ENCODE results near the gene ING4. TPM values are rescaled to one million over a fixed set of nuclear protein-coding genes. Genes with fewer than 3 reads are reported as not detected.

ING4 gene
- total RNA-seq, 1 experiment from 2014 or later: 20.1 TPM

- Histone ChIP-seq H3K56ac (ENCODE audit: insufficient read length, low read depth, low read length) (no peak overlapping the region), H3K4me1 (ENCODE audit: insufficient read depth, low read length) (peaks cover 3% of the 10 kb centered on the region), H2AK5ac (ENCODE audit: insufficient read length, low read length) (no peak overlapping the region), H2AFZ (ENCODE audit: low read length) (no peak overlapping the region), H4K20me1 (ENCODE audit: control insufficient read depth, insufficient read depth, insufficient read length) (no peaks in the 10 kb centered on the region), H4K5ac (ENCODE audit: insufficient read length, low read depth, low read length) (no peak overlapping the region), H2BK15ac (ENCODE audit: low read depth, low read length) (no peak overlapping the region), H3K23me2 (ENCODE audit: insufficient read length, low read depth, low read length, poor library complexity, severe bottlenecking) (peaks cover 12% of the 10 kb centered on the region), H3K14ac (ENCODE audit: insufficient read depth, low read length) (no peak overlapping the region), H3K9me3 (ENCODE audit: control insufficient read depth, low read depth, low read length) (no peaks in the 10 kb centered on the region), H3K4ac (ENCODE audit: low read depth, low read length) (no peak overlapping the region), H3K79me1 (ENCODE audit: insufficient read depth, low read depth, low read length, poor library complexity, severe bottlenecking) (no peaks in the 10 kb centered on the region), H3K79me2 (ENCODE audit: insufficient read depth, low read length) (no peaks in the 10 kb centered on the region), H2BK12ac (ENCODE audit: insufficient read length, low read depth, low read length) (no peak overlapping the region), H3K23ac (ENCODE audit: insufficient read length, low read depth, low read length) (no peak overlapping the region), H3K27ac (ENCODE audit: insufficient read length, low read depth, low read length) (no peak overlapping the region), H3K4me2 (ENCODE audit: insufficient read depth, insufficient read length, low read length) (no peak overlapping the region), H3K27me3 (ENCODE audit: insufficient read depth, low read length) (no peaks in the 10 kb centered on the region; the same call in 1 of the 2 replicates), H4K8ac (replicated peaks; ENCODE audit: insufficient read length, low read depth, low read length) (no peak overlapping the region), H4K91ac (ENCODE audit: insufficient read length, low read depth, low read length) (no peak overlapping the region), H2BK5ac (ENCODE audit: insufficient read length, low read length) (no peak overlapping the region), H2BK20ac (ENCODE audit: low read depth, low read length, poor library complexity, severe bottlenecking) (no peak overlapping the region), H3K9ac (ENCODE audit: extremely low read depth, insufficient read length, low read length) (no peak overlapping the region), H2BK120ac (ENCODE audit: low read depth, low read length, poor library complexity, severe bottlenecking) (no peak overlapping the region), H3T11ph (ENCODE audit: low read length) (no peak overlapping the region), H3K18ac (ENCODE audit: insufficient read length, low read depth, low read length) (no peak overlapping the region)
- Mint-ChIP-seq H3K36me3 (ENCODE audit: insufficient read depth in 1 of 3, low read depth in 3 of 3) (peaks cover 3 to 22% (median 8%) of the 10 kb centered on the region in 3 experiments; a peak in 6 of 7 replicates), H3K4me3 (peak overlapping the region in 1 of 2 experiments; percentile 5; a peak in 1 of 5 replicates), H3K4me1 (peaks cover 18 to 21% of the 10 kb centered on the region in 2 experiments), H3K9me3 (no peaks in the 10 kb centered on the region; a peak in 1 of 5 replicates), H3K27me3 (ENCODE audit: low read depth) (peaks cover 31% of the 10 kb centered on the region), H3K27ac (no peak overlapping the region)
- TF ChIP-seq CTCF (conservative IDR thresholded peaks at IDR 0.05): no peak
- no peak for DNase-seq
- no CpG with 5 or more reads among the region's 11 CpGs for WGBS (ENCODE audit: extremely low coverage, insufficient read length, low lambda C conversion rate)
Observed at GRCh38 chr12:6695313-6696045, 32.6 kb upstream of the ING4 start.

Data from H9 (cell line).